ENCODE measurements around the gene APAF1. TPM values are rescaled to one million over a fixed set of nuclear protein-coding genes. Genes with fewer than 3 reads are reported as not detected.

Gene APAF1
- total and polyA plus RNA-seq, 2 of the 13 experiments (the other 11 are each of a cell fraction or from before 2014, with no cell fraction given): 6.0 to 13.0 TPM

- in situ Hi-C loops (cut with HindIII; ENCODE audit: extremely low pct_ligation_motif_present, low pct_unique_long_range_greater_than_20kb): no loop called here
- Histone ChIP-seq H3K4me1 (ENCODE audit: insufficient read depth, low read length) (no peaks in the 10 kb centered on the region; the same call in 1 of the 2 replicates), H3K4me3 (replicated peaks in 1 of 3; ENCODE audit: insufficient read depth in 1 of 3, low read depth in 2 of 3, low read length in 3 of 3) (no peak overlapping the region), H3K4me2 (ENCODE audit: low read depth, low read length) (no peak overlapping the region), H3K36me3 (replicated peaks in 1 of 2; ENCODE audit: control insufficient read depth in 1 of 2, insufficient read depth in 2 of 2, low read length in 2 of 2) (peaks cover 14 to 35% of the 10 kb centered on the region in 2 experiments; a peak in 4 of 5 replicates), H3K79me2 (ENCODE audit: insufficient read depth, low read length) (no peaks in the 10 kb centered on the region), H4K20me1 (ENCODE audit: insufficient read depth, low read length) (no peaks in the 10 kb centered on the region; the same call in 1 of the 2 replicates), H3K27me3 (ENCODE audit: control insufficient read depth in 1 of 2, insufficient read depth in 2 of 2, low read length in 2 of 2) (no peaks in the 10 kb centered on the region), H2AFZ (ENCODE audit: low read length) (no peak overlapping the region), H3K9me3 (ENCODE audit: low read length) (no peaks in the 10 kb centered on the region), H3K9ac (ENCODE audit: insufficient read depth, low read depth, low read length) (no peak overlapping the region), H3K27ac (ENCODE audit: extremely low read length, insufficient read depth, low read length) (no peak overlapping the region)
- no TSS peak for BruUV-seq (replicated peaks)
- TF ChIP-seq ZNF773 (CRISPR knock-in tag; IDR thresholded peaks at IDR 0.05; ENCODE audit: borderline replicate concordance) (no peak), ZNF569 (CRISPR knock-in tag; IDR thresholded peaks at IDR 0.05; ENCODE audit: borderline replicate concordance) (no peak), SNRNP70 (IDR thresholded peaks at IDR 0.05; ENCODE audit: low read depth, low read length) (no peak), ZNF572 (CRISPR knock-in tag; IDR thresholded peaks at IDR 0.05) (no peak), ZNF674 (CRISPR knock-in tag; IDR thresholded peaks at IDR 0.05; ENCODE audit: low read depth) (no peak), PPARG (CRISPR knock-in tag; conservative IDR thresholded peaks at IDR 0.05) (no peak)
- no peak for DNase-seq (ENCODE audit: low spot score)
- intact Hi-C loops (cut with micrococcal nuclease; ENCODE audit: unreplicated experiment): no loop called here
- ChIA-PET POLR2A (no interaction called here), CTCF (ENCODE audit: low intra/inter-chr PET ratio, low total read pairs) (no interaction called here)
- no peak for FAIRE-seq
- ATAC-seq: no peak
Observed at GRCh38 chr12:98730412-98730811, 85.3 kb downstream of the APAF1 start.

- H3K9ac ChIP-seq (ENCODE audit: insufficient read depth, low read depth, low read length): no peak overlapping the region
- in situ Hi-C loops (cut with HindIII; ENCODE audit: extremely low pct_ligation_motif_present, low pct_unique_long_range_greater_than_20kb): no loop called here
- H3K36me3 ChIP-seq (replicated peaks in 1 of 2; ENCODE audit: control insufficient read depth in 1 of 2, insufficient read depth in 2 of 2, low read length in 2 of 2): peaks cover 8 to 28% of the 10 kb centered on the region in 2 experiments; a peak in 3 of 5 replicates
- no peaks in the 10 kb centered on the region for H4K20me1 ChIP-seq (ENCODE audit: insufficient read depth, low read length)
- ChIA-PET CTCF (ENCODE audit: low intra/inter-chr PET ratio, low total read pairs) (no interaction called here), POLR2A (no interaction called here)
- FAIRE-seq (no peak), ATAC-seq (no peak), DNase-seq (ENCODE audit: low spot score) (no peak)
- no peak overlapping the region for H3K4me2 ChIP-seq (ENCODE audit: low read depth, low read length)
- intact Hi-C loops (cut with micrococcal nuclease; ENCODE audit: unreplicated experiment): no loop called here
- H3K27ac ChIP-seq (ENCODE audit: extremely low read length, insufficient read depth, low read length): no peak overlapping the region
- no peaks in the 10 kb centered on the region for H3K27me3 ChIP-seq (ENCODE audit: control insufficient read depth in 1 of 2, insufficient read depth in 2 of 2, low read length in 2 of 2)
- BruUV-seq (replicated peaks): no TSS peak
- TF ChIP-seq, protein P1, sequence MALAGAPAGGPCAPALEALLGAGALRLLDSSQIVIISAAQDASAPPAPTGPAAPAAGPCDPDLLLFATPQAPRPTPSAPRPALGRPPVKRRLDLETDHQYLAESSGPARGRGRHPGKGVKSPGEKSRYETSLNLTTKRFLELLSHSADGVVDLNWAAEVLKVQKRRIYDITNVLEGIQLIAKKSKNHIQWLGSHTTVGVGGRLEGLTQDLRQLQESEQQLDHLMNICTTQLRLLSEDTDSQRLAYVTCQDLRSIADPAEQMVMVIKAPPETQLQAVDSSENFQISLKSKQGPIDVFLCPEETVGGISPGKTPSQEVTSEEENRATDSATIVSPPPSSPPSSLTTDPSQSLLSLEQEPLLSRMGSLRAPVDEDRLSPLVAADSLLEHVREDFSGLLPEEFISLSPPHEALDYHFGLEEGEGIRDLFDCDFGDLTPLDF (CRISPR knock-in tag; IDR thresholded peaks at IDR 0.05): no peak
- TF ChIP-seq ZNF574 (CRISPR knock-in tag; IDR thresholded peaks at IDR 0.05) (no peak), ESRRA (CRISPR knock-in tag; IDR thresholded peaks at IDR 0.05; ENCODE audit: low read depth) (no peak)
- H3K4me3 ChIP-seq (replicated peaks in 1 of 3; ENCODE audit: insufficient read depth in 1 of 3, low read depth in 2 of 3, low read length in 3 of 3): no peak overlapping the region
- no peaks in the 10 kb centered on the region for H3K79me2 ChIP-seq (ENCODE audit: insufficient read depth, low read length)
- H3K9me3 ChIP-seq (ENCODE audit: low read length): no peaks in the 10 kb centered on the region
- peaks cover 21% of the 10 kb centered on the region for H3K4me1 ChIP-seq (ENCODE audit: insufficient read depth, low read length)
- no peak overlapping the region for H2AFZ ChIP-seq (ENCODE audit: low read length)
Observed at GRCh38 chr12:98733667-98734350, 88.7 kb downstream of the APAF1 start.
